Measurements from ENCODE around the gene GLYATL3. TPM values are rescaled to one million over a fixed set of nuclear protein-coding genes. Genes with fewer than 3 reads are reported as not detected.

The GLYATL3 gene
- polyA plus RNA-seq, 3 donors: not detected

DNA sequence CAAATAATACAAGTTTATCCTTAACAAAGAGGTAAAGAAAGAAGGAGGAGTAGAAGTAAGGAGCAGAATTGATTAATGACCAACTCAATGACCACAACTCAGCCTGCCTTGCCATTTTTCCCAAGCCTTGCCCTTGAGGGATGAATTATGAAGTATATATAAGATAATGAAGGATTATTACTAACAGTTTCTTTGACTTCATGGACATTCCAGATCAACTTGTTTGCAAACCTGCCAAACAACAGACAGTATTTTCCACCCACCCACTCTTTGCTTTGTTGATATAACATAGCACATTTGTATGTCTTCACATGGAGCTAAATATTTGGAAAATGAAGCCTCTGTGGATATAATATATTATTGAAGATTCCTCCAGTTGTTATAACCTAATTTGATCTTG, 40.9 kb downstream of the GLYATL3 start:
- Histone ChIP-seq H3K4me3 (replicated peaks in 1 of 3; ENCODE audit: low read depth in 2 of 3, low read length in 3 of 3) (no peak overlapping the region), H3K4me1 (ENCODE audit: control insufficient read depth in 1 of 2, insufficient read depth in 2 of 2, low read length in 2 of 2) (no peaks in the 10 kb centered on the region), H3K27me3 (ENCODE audit: control insufficient read depth in 2 of 2, insufficient read depth in 2 of 2, low read length in 2 of 2) (no peaks in the 10 kb centered on the region), H3K36me3 (replicated peaks in 1 of 2; ENCODE audit: control insufficient read depth in 1 of 2, insufficient read depth in 2 of 2, low read length in 2 of 2) (no peaks in the 10 kb centered on the region), H3K27ac (ENCODE audit: low read depth in 1 of 2, low read length in 2 of 2) (no peak overlapping the region), H3K79me2 (ENCODE audit: insufficient read depth, low read length) (no peaks in the 10 kb centered on the region), H3K4me2 (replicated peaks; ENCODE audit: extremely low read depth, low read length, poor library complexity, severe bottlenecking) (no peak overlapping the region), H3K9ac (ENCODE audit: insufficient read depth, low read length, poor library complexity, severe bottlenecking) (no peak overlapping the region), H4K20me1 (ENCODE audit: insufficient read depth, low read length) (no peaks in the 10 kb centered on the region), H2AFZ (ENCODE audit: insufficient read depth, low read depth, low read length, poor library complexity, severe bottlenecking) (no peak overlapping the region), H3K9me3 (replicated peaks in 1 of 2; ENCODE audit: control insufficient read depth in 1 of 2, insufficient read depth in 1 of 2, low read length in 2 of 2) (no peaks in the 10 kb centered on the region)
- intact Hi-C loops (cut with micrococcal nuclease): no loop called here
- peaks cover 2 to 3% (median 2%) of the 10 kb centered on the region in 3 donors for H3K27me3 Mint-ChIP-seq (ENCODE audit: low read depth in 3 of 3)
- H3K9me3 Mint-ChIP-seq: peaks cover 0 to 2% (median 0%) of the 10 kb centered on the region in 7 donors
- no peak overlapping the region for H3K4me3 Mint-ChIP-seq
- no peaks in the 10 kb centered on the region for H3K36me3 Mint-ChIP-seq
- H3K4me1 Mint-ChIP-seq: peaks cover 12% of the 10 kb centered on the region
- TF ChIP-seq, protein P1, sequence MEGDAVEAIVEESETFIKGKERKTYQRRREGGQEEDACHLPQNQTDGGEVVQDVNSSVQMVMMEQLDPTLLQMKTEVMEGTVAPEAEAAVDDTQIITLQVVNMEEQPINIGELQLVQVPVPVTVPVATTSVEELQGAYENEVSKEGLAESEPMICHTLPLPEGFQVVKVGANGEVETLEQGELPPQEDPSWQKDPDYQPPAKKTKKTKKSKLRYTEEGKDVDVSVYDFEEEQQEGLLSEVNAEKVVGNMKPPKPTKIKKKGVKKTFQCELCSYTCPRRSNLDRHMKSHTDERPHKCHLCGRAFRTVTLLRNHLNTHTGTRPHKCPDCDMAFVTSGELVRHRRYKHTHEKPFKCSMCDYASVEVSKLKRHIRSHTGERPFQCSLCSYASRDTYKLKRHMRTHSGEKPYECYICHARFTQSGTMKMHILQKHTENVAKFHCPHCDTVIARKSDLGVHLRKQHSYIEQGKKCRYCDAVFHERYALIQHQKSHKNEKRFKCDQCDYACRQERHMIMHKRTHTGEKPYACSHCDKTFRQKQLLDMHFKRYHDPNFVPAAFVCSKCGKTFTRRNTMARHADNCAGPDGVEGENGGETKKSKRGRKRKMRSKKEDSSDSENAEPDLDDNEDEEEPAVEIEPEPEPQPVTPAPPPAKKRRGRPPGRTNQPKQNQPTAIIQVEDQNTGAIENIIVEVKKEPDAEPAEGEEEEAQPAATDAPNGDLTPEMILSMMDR (IDR thresholded peaks at IDR 0.05): no peak
- DNase-seq: no peak
- no peak overlapping the region for H3K27ac Mint-ChIP-seq

DNA sequence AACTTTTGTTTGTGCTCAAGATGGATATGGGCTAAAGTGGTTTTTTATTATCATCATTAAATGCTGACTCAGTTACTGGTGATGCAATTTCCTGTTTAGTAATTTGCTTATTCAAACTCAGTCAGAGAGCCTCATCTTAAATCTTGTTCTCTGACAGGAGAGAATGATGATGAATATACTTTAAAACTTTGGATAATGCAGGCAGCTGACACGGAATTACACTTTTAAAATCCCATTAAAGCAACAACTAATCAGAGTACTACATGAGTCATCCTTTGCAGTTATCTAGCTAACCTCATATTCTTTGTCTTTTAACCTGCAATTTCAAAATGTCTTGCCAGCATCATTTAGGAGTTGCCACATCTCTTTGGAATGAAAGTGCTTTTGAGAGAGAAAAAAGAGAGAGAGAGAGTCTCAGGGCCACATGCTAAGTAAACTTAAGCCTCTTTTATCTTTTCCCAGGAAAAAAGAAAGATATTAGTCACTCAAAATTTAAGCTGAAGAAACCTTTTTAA, 41.5 kb downstream of the GLYATL3 start:
- Histone ChIP-seq H3K4me3 (replicated peaks in 1 of 3; ENCODE audit: low read depth in 2 of 3, low read length in 3 of 3) (no peak overlapping the region), H4K20me1 (ENCODE audit: insufficient read depth, low read length) (no peaks in the 10 kb centered on the region), H3K9me3 (replicated peaks in 1 of 2; ENCODE audit: control insufficient read depth in 1 of 2, insufficient read depth in 1 of 2, low read length in 2 of 2) (no peaks in the 10 kb centered on the region), H3K27me3 (ENCODE audit: control insufficient read depth in 2 of 2, insufficient read depth in 2 of 2, low read length in 2 of 2) (no peaks in the 10 kb centered on the region), H3K4me1 (ENCODE audit: control insufficient read depth in 1 of 2, insufficient read depth in 2 of 2, low read length in 2 of 2) (no peaks in the 10 kb centered on the region), H3K27ac (ENCODE audit: low read depth in 1 of 2, low read length in 2 of 2) (no peak overlapping the region), H3K79me2 (ENCODE audit: insufficient read depth, low read length) (no peaks in the 10 kb centered on the region), H3K36me3 (replicated peaks in 1 of 2; ENCODE audit: control insufficient read depth in 1 of 2, insufficient read depth in 2 of 2, low read length in 2 of 2) (no peaks in the 10 kb centered on the region), H3K9ac (ENCODE audit: insufficient read depth, low read length, poor library complexity, severe bottlenecking) (no peak overlapping the region), H3K4me2 (replicated peaks; ENCODE audit: extremely low read depth, low read length, poor library complexity, severe bottlenecking) (no peak overlapping the region), H2AFZ (ENCODE audit: insufficient read depth, low read depth, low read length, poor library complexity, severe bottlenecking) (peak overlapping the region; percentile 10)
- DNase-seq: peak in 2 of 3 donors; percentile 11 to 12
- Mint-ChIP-seq H3K27me3 (ENCODE audit: low read depth in 3 of 3) (peaks cover 2 to 3% (median 2%) of the 10 kb centered on the region in 3 donors), H3K9me3 (peaks cover 0 to 2% (median 0%) of the 10 kb centered on the region in 7 donors), H3K27ac (no peak overlapping the region), H3K4me1 (peaks cover 12% of the 10 kb centered on the region), H3K36me3 (no peaks in the 10 kb centered on the region), H3K4me3 (no peak overlapping the region)
- WGBS (ENCODE audit: insufficient coverage): 80% methylated on average over 1 of the region's 1 CpG
- intact Hi-C loops (cut with micrococcal nuclease): no loop called here
- TF ChIP-seq, protein P1 (IDR thresholded peaks at IDR 0.05): no peak

Measured in CD14-positive monocyte (primary cell).